Nephron (organoid): ENCODE data around the gene GTF2H4.

Source experiments
- H3K27ac Mint-ChIP-seq, 3 experiments: 2 replicates each; pipeline ENCODE4 v1.8.0; 2020; ENCODE audit warnings: mixed read lengths in 3 of 3, mild to moderate bottlenecking in 2 of 3, moderate library complexity in 1 of 3
- H3K27me3 Mint-ChIP-seq: 2 replicates; pipeline ENCODE4 v1.8.0; 2021; ENCODE audit warnings: low read depth, mild to moderate bottlenecking, moderate library complexity, mixed read lengths
- H3K36me3 Mint-ChIP-seq: 2 replicates; pipeline ENCODE4 v1.8.0; 2020; ENCODE audit warnings: low read depth, mixed read lengths
- H3K4me1 Mint-ChIP-seq: 2 replicates; pipeline ENCODE4 v1.8.0; 2020; ENCODE audit warnings: mixed read lengths
- H3K4me3 Mint-ChIP-seq, 3 experiments: 2 replicates each; pipeline ENCODE4 v1.8.0; 2020; ENCODE audit warnings: mild to moderate bottlenecking in 3 of 3, mixed read lengths in 3 of 3, moderate library complexity in 2 of 3
- H3K9me3 Mint-ChIP-seq: 2 replicates; pipeline ENCODE4 v1.8.0; 2020; ENCODE audit warnings: mixed read lengths
- CTCF ChIP-seq, 3 experiments: fragments of 200-600 bp; sonication (generic); IDR thresholded peaks; one replicate each; pipeline ENCODE4 v1.5.0; 2021; ENCODE audit warnings: antibody characterized with exemption in 3 of 3; ENCODE audit not compliant: unreplicated experiment in 3 of 3

The GTF2H4 gene

GRCh38 chr6:30882759-30883684, 25.0 kb upstream of the GTF2H4 start:
- peak overlapping the region; percentile 98 to 99 (median 98) for H3K27ac Mint-ChIP-seq
- H3K4me1 Mint-ChIP-seq = peaks cover 75% of the 10 kb centered on the region
- TF ChIP-seq CTCF (IDR thresholded peaks at IDR 0.05; ENCODE audit: unreplicated experiment in 3 of 3) = no peak
- no peaks in the 10 kb centered on the region for H3K27me3 Mint-ChIP-seq
- peaks cover 2% of the 10 kb centered on the region for H3K36me3 Mint-ChIP-seq
- no peaks in the 10 kb centered on the region for H3K9me3 Mint-ChIP-seq
- peak overlapping the region; percentile 84 to 90 (median 88) for H3K4me3 Mint-ChIP-seq

GRCh38 chr6:30883685-30884520, 24.1 kb upstream of the GTF2H4 start, which contains the start of gene DDR1:
TSS of gene DDR1 (plus strand) at chr6:30884519. CDS start at chr6:30888730, 4,211 bp downstream.
- Mint-ChIP-seq H3K27ac (peak within 1 kb of the TSS; percentile 98 to 99 (median 98)), H3K27me3 (no peaks in the 10 kb centered on the region), H3K4me1 (peaks cover 73% of the 10 kb centered on the region), H3K9me3 (no peaks in the 10 kb centered on the region), H3K4me3 (peak within 1 kb of the TSS; percentile 92 to 95 (median 95)), H3K36me3 (peaks cover 10% of the 10 kb centered on the region)
- TF ChIP-seq CTCF (IDR thresholded peaks at IDR 0.05; ENCODE audit: unreplicated experiment in 3 of 3) = no peak

- H3K4me1 Mint-ChIP-seq = peaks cover 72% of the 10 kb centered on the region
- peaks cover 16% of the 10 kb centered on the region for H3K36me3 Mint-ChIP-seq
- H3K4me3 Mint-ChIP-seq = peak overlapping the region; percentile 92 to 95 (median 95)
- no peaks in the 10 kb centered on the region for H3K27me3 Mint-ChIP-seq
- H3K9me3 Mint-ChIP-seq = no peaks in the 10 kb centered on the region
- peak overlapping the region; percentile 95 to 99 (median 97) for H3K27ac Mint-ChIP-seq
- TF ChIP-seq CTCF (IDR thresholded peaks at IDR 0.05; ENCODE audit: unreplicated experiment in 3 of 3) = no peak
Observed at GRCh38 chr6:30884521-30885480, 23.2 kb upstream of the GTF2H4 start.

GRCh38 chr6:30885481-30885998, 22.5 kb upstream of the GTF2H4 start:
- Mint-ChIP-seq H3K36me3 (peaks cover 23% of the 10 kb centered on the region), H3K4me1 (peaks cover 72% of the 10 kb centered on the region), H3K27me3 (no peaks in the 10 kb centered on the region), H3K4me3 (peak overlapping the region; percentile 92 to 95 (median 95)), H3K9me3 (no peaks in the 10 kb centered on the region), H3K27ac (peak overlapping the region; percentile 95 to 99 (median 97))
- no peak for TF ChIP-seq CTCF (IDR thresholded peaks at IDR 0.05; ENCODE audit: unreplicated experiment in 3 of 3)
